GM12873 (cell line): ENCODE results near the gene CCDC158.

Source experiments
- TF ChIP-seq, protein P1 (sequence below): IDR thresholded peaks from 2 replicates; pipeline ENCODE4 v1.5.1; 2012; ENCODE audit warnings: low read depth, mild to moderate bottlenecking, moderate library complexity, low read length, control low read depth; ENCODE audit not compliant: insufficient read depth; ENCODE audit errors: missing control alignments

Gene CCDC158

GRCh38 chr4:76342803-76343202, 78.1 kb downstream of the CCDC158 start:
- TF ChIP-seq, protein P1, sequence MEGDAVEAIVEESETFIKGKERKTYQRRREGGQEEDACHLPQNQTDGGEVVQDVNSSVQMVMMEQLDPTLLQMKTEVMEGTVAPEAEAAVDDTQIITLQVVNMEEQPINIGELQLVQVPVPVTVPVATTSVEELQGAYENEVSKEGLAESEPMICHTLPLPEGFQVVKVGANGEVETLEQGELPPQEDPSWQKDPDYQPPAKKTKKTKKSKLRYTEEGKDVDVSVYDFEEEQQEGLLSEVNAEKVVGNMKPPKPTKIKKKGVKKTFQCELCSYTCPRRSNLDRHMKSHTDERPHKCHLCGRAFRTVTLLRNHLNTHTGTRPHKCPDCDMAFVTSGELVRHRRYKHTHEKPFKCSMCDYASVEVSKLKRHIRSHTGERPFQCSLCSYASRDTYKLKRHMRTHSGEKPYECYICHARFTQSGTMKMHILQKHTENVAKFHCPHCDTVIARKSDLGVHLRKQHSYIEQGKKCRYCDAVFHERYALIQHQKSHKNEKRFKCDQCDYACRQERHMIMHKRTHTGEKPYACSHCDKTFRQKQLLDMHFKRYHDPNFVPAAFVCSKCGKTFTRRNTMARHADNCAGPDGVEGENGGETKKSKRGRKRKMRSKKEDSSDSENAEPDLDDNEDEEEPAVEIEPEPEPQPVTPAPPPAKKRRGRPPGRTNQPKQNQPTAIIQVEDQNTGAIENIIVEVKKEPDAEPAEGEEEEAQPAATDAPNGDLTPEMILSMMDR: no peak

GRCh38 chr4:76342191-76342590, 78.8 kb downstream of the CCDC158 start:
- TF ChIP-seq, protein P1: no peak

DNA sequence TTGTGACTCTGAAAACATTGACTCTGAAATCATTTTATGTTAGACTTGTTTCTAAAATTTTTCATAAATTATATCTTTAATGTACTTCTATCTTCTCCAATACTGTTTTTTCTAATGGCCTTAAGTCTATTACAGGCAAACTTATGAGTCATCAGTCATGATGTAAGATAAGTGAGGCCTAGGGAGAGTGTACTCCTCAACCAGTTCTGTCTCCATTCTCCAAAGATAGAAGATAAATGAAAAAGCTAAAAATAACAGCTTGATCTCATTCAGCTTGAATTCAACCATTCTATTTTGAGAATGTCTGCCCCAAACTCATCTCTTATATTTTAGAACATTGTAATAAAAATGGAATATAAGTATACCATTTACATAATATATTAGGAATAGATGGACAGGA, 79.9 kb downstream of the CCDC158 start:
- TF ChIP-seq, protein P1: no peak

DNA sequence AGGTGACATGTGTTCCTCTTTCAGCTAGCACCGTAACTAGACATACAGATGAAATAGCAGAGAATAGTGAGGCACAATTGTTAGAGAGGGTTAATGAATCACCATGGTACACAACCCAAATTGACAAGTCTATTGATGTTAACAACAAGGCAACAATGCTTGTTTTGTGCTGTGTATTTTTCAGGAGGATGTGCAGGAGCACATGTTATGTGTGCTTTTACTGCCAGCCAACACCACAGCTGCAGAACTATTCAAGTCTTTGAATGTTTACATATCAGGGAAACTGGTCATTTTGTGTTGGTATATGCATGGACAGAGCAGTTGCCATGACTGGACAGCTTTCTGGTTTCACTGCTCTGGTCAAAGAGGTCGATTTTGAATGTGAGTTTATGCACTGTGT, 81.6 kb downstream of the CCDC158 start:
- TF ChIP-seq, protein P1: no peak

- TF ChIP-seq, protein P1: no peak
Measured at GRCh38 chr4:76334885-76335284, 86.1 kb downstream of the CCDC158 start.

- TF ChIP-seq, protein P1: no peak
Measured at GRCh38 chr4:76326515-76326914, 94.4 kb downstream of the CCDC158 start.

DNA sequence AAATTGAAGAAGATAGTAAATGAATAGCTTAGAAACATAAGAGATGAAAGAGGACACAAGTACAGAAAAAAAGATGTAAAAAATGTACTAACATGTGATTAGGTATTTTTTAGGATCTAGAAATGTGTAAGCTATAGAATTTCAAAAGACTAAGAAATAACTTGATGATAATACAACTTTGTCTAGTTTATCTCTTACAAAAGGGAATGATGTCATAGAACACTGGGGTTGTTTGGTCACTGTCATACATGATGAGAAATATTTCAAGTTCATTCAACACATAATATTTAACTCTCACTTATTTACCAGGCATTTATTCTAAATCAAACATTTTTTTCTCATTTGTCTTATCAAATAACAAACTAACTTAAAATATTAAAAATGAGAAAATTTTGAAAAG, 95.9 kb downstream of the CCDC158 start:
- TF ChIP-seq, protein P1: no peak
